Stimulated activated CD4-positive, alpha-beta T cell treated with anti-CD3 and anti-CD28 coated beads, Interleukin-15, amount 100 ng/mL, for 24 hours (primary cell): ENCODE measurements around the gene PLXNA2.

ENCODE experiments used
- DNase-seq: peaks from one replicate; pipeline ENCODE4 v3.0.0-alpha.2; 2020

The PLXNA2 gene

DNA sequence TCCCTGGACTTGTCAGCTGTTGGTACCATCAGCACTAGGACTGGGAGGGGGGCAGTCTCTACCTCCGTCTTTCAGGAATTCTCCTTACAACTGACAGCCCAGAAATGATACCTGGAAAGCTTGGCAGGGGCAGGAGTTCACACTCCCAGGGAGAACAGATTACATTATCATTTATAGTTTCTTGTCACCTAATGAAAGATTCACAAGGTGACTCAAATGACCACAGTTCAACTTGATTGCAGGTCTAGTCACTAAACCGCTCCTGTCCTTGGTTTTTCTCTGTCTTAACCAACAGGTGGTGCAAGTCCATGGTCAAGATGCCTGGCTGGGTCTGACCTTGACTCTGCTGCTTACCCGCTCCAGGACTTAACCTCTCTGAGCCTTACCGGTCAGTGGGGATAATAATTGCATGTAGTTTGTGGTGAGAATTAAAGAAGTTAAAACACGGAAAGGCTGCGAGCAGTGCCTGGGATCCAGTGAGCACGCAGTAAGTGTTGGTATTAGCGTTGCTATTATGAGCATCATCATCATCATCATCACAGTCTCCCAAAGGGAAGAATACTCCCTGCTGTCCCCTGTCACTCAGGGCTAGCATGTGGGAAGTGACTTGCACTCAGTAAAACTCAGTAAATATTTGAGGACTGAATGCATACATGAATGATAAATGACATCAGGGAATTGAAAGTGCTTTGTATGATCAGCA, 207.9 kb downstream of the PLXNA2 start:
- DNase-seq, result no peak

DNA sequence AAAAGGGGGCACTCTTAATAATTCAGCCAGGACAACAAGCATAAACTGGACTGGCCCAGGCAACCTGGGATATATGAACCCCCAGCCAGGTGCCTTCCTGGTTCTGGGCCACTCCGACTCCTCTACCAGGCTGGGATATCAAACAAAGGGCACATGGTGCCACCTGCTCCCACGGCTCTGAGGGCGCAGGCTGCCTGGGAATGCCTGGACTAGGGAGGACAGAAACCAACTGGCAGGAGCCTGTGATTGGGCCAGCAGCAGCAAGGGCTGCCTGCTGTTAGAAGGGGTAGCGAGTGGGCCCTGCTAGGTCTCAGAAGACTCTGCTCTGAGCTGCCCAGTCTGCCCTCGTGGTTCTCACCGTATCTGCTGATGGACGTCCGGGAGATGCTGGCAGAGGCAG, 210.0 kb downstream of the PLXNA2 start:
- DNase-seq, result no peak

DNA sequence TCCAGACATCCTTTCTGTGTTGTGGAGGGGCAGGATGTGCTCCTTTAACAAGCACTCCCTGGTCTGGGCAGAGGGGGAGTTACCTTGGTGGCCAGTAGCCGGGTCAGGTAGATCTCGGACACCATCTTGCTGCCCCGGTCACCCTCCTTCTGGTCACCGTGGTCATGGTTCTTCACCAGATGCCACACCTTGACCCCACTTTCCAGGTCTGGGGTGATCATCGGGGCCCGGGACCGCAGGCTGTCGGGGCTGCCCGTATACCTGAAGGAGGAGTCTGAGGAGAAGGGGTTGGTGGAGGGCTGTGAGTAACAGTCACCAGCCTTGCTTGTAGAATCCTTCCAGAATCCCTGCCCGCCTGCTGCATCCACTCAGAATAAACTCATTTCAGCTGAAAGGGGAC, 210.9 kb downstream of the PLXNA2 start:
- no peak for DNase-seq

DNA sequence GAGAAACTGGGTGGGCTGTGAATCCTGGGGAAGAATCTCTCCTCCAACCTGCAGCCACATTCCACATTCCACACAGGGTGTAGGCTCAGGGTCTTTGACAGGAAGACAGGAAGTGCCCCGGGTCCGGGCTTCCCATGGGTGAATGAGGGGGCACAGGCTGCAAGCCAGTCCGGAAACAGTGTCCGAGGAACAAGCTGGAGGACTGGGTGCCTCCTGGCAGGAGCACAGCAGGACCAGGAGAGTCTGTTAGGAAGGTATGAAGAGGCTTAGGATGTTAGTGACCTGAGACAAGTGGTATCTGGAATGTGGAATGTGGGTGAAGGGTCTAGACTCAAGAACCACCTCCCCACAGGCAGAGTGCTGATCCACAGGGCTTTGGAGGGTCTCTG, 212.3 kb downstream of the PLXNA2 start:
- no peak for DNase-seq

DNA sequence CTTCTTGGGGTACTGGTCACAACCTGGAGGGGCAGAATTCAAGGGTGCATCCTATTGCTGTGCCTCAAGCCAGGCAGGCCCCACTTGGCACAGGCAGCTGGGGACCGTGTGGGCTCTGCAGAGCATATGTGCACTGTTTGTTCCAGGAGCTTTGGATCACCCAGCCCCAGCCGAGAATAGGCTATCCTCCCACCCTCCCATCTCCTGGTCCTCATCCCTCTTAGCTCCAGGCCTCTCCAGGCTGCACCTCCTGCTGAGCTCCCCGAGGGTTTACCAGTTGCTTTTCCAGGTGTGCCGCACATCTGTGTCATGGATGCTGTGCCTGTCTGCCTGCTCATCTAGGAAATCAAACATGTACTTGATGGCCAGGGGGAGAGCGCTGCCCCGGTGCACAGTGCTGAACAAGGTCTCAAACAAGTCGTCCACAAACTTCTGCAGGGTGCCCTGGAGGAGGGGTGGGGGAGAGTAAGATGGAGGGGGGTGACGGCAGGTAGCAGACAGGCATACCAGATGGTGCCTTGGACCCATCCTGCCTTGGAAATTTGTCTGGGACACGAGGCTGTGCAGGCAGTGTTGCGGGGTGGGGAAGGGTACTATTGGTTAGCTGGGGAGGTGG, 212.8 kb downstream of the PLXNA2 start:
- no peak for DNase-seq

DNA sequence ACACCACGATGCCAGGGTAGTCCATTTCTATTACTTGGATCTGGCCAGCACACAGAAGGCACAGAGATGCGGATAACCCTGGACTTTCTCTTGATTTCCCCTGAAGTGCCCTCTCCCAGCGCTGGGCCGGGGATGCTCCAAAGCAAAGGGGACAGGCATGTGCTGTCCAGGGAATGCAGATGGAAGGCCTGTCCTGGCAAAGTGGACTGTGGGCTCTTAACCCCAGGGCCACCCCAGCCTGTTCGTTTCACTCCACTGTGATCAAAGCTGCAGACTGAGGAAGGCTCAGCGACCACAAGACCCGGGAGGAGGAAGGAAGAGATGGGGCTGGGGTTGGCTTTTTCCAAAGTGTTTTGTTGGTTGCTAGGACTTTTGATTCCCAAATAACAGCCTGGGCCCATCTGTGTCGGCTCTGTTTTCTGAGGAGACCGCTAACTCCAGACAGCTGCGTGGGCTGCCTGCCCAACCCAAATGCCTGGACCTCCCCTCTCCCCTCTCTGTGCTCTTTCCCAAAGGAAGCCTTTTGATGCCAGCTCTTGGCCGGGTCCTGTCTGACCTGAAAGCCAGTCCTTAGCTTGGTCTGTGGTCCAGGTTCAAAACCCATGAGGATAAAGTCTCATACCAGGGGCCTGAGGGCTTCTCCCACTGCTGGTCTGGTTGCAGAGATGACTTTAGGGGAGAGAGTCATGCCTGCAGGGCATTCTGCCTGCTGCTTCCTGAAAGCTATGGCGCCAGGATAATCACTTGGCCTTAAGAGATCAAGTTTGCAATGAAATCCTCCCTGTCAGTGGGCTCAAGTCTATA, 213.7 kb downstream of the PLXNA2 start:
- no peak for DNase-seq

DNA sequence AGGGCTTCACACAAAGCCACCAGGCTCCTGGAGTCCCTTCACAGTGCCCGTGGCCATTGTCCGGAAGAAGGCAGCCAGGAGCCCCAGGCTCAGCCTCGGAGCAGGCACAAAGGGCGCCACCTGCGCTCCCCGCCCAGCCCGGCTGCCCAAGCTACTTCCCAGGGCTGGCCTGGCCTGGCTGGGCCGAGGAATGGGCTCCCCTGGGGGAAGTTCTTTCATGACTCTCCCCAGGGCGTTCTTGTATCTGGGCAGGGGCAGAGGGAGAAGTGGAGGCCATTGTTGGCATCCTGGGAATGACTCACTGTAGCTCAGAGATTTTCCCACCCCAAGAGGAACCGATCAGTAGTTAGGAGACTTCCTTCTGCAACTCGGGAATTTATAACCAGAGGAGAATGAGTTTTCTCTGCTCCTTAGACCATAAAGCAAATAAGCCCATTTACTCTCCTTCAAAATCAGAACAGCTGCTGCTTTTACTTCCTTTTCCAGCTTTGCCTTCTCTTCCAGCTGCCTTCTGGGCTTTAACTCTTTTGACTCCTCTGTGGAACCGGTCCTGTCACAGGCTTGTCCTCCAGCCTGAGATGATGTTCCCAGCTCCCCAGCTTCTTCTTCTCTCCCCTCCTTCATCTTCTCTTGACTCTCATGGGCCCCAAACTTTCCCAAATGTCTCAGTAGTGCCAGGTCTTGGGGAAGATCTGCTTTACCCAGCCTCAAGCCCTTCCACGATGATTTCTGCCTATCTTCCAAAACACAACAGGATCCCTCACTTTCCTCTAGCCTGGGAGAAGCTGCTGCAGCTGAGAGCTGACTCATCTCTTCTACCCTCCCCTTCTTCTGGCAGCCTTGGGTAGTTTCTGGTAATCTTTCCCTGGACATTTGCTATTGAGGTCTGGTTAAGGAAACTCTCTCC, 214.6 kb downstream of the PLXNA2 start:
- DNase-seq, result no peak

DNA sequence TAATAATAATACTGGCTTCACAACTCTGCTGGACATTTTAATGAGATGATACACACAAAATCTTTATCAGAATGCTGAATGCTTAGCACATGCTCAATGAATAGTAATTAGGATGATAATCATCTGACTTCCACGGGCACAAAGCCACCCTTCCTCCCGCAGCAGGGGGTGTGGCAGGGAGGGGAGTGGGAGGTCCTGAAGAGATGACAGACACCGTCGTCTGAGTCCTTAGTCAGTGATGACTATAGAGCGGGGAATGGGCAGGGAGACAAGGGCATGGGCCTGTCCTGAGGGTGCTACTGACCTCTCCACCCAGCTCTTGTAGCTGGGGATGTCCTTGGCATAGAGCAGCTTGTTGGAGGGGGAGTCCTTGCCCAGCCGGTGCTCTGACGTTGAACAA, 215.7 kb downstream of the PLXNA2 start:
- DNase-seq, result no peak

DNA sequence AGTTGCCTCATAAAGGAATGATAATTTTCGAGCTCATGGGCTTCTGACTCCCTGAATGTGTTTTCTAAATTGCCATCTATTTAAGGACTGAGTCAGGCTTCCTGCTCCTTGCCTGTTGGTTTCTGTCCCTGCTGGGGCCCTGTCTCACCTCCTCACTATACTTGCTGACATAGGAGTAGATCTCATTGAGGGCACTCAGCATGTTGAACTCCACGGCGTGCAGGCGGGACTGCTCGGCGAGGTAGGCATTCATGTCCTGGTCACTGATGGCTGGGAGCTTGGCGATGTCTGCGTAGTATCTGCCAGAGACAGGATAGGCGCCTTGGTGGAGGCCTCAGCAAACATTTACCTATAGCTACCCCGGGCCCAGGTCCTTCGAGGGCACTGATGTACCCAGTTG, 216.3 kb downstream of the PLXNA2 start:
- DNase-seq, result no peak

DNA sequence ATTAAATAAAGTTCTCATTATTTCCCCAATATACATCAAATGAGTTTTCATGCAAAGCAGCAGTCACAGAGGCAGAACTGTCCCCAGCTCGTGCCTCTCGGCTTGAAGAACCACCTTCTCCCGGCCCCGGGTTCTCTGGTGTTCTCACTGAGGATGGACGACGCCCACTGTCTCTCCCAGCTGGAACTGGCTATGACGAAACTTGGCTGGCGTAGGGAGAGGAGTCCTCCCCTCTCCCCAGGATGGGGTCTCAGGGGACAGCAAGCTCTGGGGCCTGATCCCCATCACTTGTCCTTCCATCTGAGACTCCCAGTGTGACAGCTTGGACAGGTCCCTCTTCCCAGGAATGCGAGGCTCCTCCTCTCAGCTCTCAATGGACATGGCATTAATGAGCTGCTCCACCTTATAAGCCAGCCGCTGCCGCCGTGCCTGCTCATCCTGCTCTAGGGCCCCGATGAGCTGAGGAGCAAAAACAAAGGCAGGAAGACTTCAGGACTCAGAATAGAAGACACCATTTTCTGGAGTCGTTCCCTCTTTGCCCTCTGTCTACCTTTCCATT, 217.2 kb downstream of the PLXNA2 start:
- no peak for DNase-seq

DNA sequence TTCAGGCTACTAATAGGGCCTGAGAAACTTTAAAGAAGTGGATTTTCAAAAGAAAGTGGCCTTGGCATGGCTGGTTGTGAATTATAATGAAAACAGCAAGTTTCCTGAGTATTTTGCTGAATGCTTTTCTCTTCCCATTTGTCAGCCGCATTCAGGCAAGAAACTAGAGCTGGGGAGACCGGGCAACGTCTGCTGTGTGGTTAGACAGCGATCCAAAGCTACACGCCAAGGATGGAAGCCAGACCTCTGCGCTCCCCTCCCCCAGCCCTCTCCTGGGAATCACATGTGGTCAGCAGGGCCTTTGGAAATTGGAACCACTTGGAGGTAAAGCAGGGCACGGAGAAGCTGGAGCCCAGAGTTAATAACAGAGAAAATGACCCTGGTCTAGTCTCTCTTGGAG, 219.2 kb downstream of the PLXNA2 start:
- no peak for DNase-seq

DNA sequence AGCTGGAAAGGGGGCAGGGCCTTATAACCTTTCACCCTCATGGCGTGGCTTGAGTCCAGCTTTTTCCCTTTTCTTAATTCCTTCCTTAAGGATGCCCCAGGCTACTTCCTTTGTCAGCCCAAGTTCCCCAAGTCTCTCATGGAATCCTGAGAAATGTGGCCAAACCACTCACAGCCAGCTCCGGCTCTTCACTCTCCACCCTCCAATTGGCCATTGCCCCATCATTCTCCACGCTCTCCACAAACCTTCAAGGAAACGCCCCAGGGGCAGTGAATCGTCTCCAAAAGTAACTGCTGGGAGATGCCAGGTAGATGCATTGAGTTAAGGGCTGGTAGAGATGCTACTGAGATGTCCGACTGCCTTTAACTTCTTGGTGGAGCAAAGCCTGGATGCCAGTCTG, 219.8 kb downstream of the PLXNA2 start:
- no peak for DNase-seq

DNA sequence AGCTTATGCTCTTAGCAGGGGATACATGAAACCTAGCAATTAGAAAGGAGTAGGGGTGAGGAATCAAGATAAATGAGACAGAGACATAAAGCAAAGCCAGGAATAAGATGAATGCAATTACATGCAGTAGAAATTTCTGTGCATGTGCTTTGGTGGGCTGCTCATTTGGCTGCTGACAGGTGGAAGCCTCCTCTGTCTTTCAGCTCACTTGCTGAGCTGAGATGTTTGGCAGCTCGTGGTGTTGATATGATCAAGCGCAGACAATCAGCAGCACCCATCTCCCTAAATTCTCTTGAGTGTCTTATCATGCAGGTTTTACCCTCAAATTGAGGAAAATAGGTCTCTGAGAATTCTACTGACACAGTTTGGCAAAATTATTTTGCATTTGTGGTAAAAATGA, 224.9 kb downstream of the PLXNA2 start:
- no peak for DNase-seq

DNA sequence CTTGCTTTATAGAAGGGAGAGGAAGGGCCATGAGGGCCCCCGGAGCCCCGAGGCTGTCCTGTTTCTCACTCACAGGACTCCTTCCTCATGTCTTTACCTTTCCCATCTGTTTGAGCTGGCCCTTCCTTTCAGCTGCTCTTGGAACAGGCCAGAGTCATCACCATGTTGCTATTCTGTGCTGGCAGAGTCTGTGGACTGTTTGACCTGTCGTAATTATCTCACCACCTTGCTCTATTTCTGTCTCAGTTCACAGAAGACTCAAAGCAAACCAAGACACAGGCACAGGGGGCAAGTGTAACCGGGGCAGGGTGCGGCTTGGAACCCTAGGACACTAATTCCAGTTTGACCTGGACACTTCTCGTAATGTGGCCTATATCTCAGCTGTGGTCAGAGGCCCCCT, 228.9 kb downstream of the PLXNA2 start:
- no peak for DNase-seq

DNA sequence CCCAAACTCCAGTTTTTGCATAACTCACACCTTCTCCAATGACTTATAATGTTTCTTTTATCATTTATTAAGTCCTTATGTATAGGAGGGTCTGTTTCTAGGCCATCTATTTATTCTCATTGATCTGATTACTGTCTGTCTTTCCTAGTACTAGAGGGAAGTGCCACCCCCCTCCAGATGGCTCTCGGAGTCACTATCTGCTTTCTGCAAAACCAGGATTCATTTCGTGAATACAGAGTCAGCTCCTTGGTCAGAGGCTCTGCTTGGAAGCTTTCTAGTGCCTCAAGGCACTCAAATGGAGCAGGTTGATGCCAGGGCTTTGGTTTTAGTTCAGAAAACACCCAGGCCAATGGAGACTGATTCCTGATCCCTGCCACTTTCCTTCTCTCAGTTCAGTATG, 231.0 kb downstream of the PLXNA2 start:
- no peak for DNase-seq

DNA sequence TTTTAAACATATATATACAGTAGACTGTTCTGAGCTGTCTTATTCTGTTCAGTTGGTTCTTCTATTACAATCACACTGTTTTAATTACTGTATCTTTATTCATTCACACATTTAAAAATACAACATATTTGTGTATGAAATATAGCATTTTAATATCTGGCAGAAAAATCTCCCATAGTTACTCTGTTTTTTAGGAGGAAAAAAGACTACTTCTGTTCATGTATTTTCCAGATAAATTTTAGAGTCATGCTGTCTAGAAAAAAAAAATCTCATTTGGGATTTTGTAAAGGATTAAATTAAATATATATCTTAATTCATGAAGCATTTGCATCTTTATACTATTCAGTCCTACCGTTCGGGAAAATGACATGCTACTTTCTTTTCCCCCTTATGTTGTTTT, 231.5 kb downstream of the PLXNA2 start:
- DNase-seq, result no peak

DNA sequence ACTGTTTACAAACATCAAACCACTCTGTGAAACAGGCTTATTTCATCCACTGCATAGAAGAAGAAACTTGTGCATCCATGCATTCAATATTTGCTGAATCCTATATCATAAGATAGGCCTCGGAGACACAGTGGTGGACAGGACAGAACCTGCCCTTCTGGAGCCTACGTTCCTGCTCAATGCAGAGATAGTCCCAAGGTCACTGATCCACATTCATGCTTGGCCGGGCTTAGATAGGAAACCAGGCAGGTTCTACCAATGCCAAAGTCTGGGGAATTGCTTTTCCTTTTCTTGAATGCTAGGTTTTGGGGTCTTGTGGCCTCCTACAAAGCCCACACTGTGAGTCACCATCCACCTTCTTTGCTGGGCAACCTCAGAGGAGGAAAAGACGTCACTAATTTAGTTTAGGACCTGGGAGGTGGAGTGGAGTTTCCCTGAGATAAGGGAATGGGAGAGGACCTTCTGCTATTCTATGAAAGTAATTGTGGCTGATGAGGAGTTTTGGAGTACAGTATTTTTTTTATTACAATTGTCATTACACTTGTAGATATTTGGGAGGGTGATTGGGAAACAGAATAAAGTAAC, 233.6 kb downstream of the PLXNA2 start:
- no peak for DNase-seq

DNA sequence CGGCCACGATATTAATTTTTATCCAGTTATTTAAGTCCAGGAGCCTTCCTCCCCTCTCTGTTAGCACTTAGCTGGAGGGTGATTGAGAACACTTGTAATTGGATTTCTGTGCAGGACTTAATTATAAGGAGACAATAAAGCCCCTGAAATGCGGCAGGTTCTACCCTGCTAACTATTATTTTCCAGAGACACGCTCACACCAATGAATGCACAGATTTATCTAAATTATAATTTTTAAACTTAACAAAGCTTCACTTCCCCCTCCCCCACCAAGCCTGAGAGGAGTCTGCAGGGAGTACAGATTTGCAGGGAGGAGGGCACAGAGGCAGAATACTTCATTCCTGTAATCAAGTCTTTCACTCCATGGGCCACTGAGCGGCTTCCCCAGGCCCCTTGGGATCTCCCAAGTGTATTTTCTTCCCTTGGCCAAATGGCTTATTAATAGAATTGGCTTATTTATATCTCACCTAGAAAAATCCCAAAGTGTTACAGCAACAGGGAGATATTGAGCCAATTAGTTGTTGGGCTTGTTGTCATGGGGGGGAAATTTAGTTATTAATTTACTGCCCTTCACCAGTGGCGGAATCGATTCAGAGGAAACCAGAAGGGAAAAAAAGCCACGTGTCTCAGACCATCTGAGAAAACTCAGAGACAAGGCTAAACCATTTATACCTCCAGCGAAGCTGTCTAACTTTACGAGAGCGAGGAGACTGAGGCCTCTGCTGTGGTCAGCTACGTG, 234.3 kb downstream of the PLXNA2 start:
- DNase-seq, result no peak

DNA sequence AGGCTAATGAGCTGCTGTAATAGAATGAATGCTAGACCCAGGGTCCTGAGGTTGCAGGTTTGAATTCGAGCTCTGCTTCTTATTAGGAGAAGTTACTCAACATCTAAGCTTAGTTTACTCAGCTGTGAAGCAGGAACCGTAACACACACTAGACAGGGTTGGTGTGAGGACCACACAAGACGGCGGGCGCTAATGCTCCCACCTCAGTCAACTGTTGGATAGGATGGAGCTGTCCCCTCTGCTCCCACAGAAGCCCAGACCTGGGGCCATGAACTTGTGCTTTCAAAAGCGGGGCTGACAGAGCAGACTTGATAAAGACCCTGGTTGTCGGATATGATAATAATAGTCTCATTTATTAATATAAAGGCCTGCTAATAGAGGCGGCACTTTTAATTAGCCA, 234.9 kb downstream of the PLXNA2 start:
- no peak for DNase-seq

DNA sequence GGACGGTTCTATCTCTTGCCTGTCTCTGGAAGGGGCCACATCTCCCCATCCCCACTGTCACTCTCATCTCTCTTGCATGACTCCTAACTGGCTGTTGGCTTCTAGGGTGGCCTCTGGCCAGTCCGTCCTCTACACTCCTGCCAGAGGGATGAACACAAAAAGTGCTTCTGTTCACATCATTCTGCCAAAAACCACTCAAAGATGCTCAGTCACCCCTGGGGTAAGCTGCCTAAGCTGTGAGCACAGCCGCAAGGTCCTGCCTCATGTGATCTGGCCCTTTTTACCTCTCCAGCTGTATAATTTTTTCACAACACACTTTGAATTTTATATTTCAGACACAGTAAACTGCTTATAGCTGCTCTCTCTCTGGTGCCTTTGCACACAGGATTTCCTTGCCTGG, 235.7 kb downstream of the PLXNA2 start:
- DNase-seq, result no peak

DNA sequence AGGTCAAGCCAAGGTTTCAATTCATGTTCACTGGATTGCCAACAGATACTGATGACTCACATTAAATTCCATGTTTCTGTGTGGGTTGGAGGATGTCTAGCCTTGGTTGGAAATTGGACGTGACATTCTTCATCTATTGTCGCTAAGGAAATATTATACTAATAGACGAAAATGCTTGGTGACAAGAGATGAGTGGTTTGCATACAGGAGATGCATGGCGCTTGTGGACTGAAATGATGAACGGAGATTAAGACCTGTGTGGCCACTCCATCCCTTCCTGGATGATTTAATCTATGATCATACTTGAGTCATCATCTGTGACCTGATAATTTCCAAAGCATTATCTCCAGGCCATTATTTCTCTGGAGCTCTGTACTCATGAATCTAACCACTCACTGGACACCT, 236.2 kb downstream of the PLXNA2 start:
- no peak for DNase-seq
